ENCODE measurements around the gene BCL2L13.
"Not testable (repeated sequence)": the region's sequence is repeated elsewhere in the genome, so short reads cannot be mapped to it uniquely, and the experiment has no call there.

Gene BCL2L13

GRCh38 chr22:17694193-17694592 is 55.6 kb downstream of the BCL2L13 start:
- DNase-seq (ENCODE audit: low read depth in 3 of 3, low spot score in 1 of 3) = no peak

GRCh38 chr22:17694752-17695151 is 56.2 kb downstream of the BCL2L13 start:
- no peak for DNase-seq (ENCODE audit: low read depth in 3 of 3, low spot score in 1 of 3)

GRCh38 chr22:17695986-17696385 is 57.4 kb downstream of the BCL2L13 start:
- DNase-seq (ENCODE audit: low read depth in 3 of 3, low spot score in 1 of 3) = no peak

GRCh38 chr22:17697196-17697595 is 58.6 kb downstream of the BCL2L13 start:
- not testable (repeated sequence) for DNase-seq (ENCODE audit: low read depth in 3 of 3, low spot score in 1 of 3)

GRCh38 chr22:17698276-17698675 is 59.7 kb downstream of the BCL2L13 start:
- not testable (repeated sequence) for DNase-seq (ENCODE audit: low read depth in 3 of 3, low spot score in 1 of 3)

GRCh38 chr22:17698948-17699347 is 60.4 kb downstream of the BCL2L13 start:
- no peak for DNase-seq (ENCODE audit: low read depth in 3 of 3, low spot score in 1 of 3)

- DNase-seq (ENCODE audit: low read depth in 3 of 3, low spot score in 1 of 3) = no peak
Measured at GRCh38 chr22:17699696-17700340, 61.3 kb downstream of the BCL2L13 start.

GRCh38 chr22:17700778-17701177 is 62.2 kb downstream of the BCL2L13 start:
- DNase-seq (ENCODE audit: low read depth in 3 of 3, low spot score in 1 of 3) = no peak

- no peak for DNase-seq (ENCODE audit: low read depth in 3 of 3, low spot score in 1 of 3)
Measured at GRCh38 chr22:17703811-17704210, 65.3 kb downstream of the BCL2L13 start.

- DNase-seq (ENCODE audit: low read depth in 3 of 3, low spot score in 1 of 3) = no peak
Measured at GRCh38 chr22:17705546-17705945, 67.0 kb downstream of the BCL2L13 start.

GRCh38 chr22:17705951-17706900 is 67.7 kb downstream of the BCL2L13 start:
- DNase-seq (ENCODE audit: low read depth in 3 of 3, low spot score in 1 of 3) = no peak

- no peak for DNase-seq (ENCODE audit: low read depth in 3 of 3, low spot score in 1 of 3)
Measured at GRCh38 chr22:17706947-17707346, 68.4 kb downstream of the BCL2L13 start.

GRCh38 chr22:17707526-17707925 is 69.0 kb downstream of the BCL2L13 start:
- DNase-seq (ENCODE audit: low read depth in 3 of 3, low spot score in 1 of 3) = no peak

GRCh38 chr22:17710023-17710422 is 71.5 kb downstream of the BCL2L13 start:
- DNase-seq (ENCODE audit: low read depth in 3 of 3, low spot score in 1 of 3) = no peak

- no peak for DNase-seq (ENCODE audit: low read depth in 3 of 3, low spot score in 1 of 3)
Measured at GRCh38 chr22:17712441-17712840, 73.9 kb downstream of the BCL2L13 start.

- no peak for DNase-seq (ENCODE audit: low read depth in 3 of 3, low spot score in 1 of 3)
Measured at GRCh38 chr22:17716529-17716928, 78.0 kb downstream of the BCL2L13 start.

- no peak for DNase-seq (ENCODE audit: low read depth in 3 of 3, low spot score in 1 of 3)
Measured at GRCh38 chr22:17717708-17718107, 79.2 kb downstream of the BCL2L13 start.

GRCh38 chr22:17719911-17720310 is 81.4 kb downstream of the BCL2L13 start:
- no peak for DNase-seq (ENCODE audit: low read depth in 3 of 3, low spot score in 1 of 3)

GRCh38 chr22:17724241-17724640 is 85.7 kb downstream of the BCL2L13 start:
- no peak for DNase-seq (ENCODE audit: low read depth in 3 of 3, low spot score in 1 of 3)

GRCh38 chr22:17724678-17725499 is 86.3 kb downstream of the BCL2L13 start:
- no peak for DNase-seq (ENCODE audit: low read depth in 3 of 3, low spot score in 1 of 3)

GRCh38 chr22:17725500-17725796 is 86.9 kb downstream of the BCL2L13 start:
- no peak for DNase-seq (ENCODE audit: low read depth in 3 of 3, low spot score in 1 of 3)

Measured in stimulated activated CD4-positive, alpha-beta T cell treated with anti-CD3 and anti-CD28 coated beads, TNF-alpha, amount 100 ng/mL, for 1 hour (primary cell).